Measurements from ENCODE around the gene S1PR1. TPM values are rescaled to one million over a fixed set of nuclear protein-coding genes. Genes with fewer than 3 reads are reported as not detected.

The S1PR1 gene
- total and polyA plus RNA-seq, 2 donors (not counting 3 experiments of a cell fraction or from before 2014, with no cell fraction given) = 137 to 387 TPM

DNA sequence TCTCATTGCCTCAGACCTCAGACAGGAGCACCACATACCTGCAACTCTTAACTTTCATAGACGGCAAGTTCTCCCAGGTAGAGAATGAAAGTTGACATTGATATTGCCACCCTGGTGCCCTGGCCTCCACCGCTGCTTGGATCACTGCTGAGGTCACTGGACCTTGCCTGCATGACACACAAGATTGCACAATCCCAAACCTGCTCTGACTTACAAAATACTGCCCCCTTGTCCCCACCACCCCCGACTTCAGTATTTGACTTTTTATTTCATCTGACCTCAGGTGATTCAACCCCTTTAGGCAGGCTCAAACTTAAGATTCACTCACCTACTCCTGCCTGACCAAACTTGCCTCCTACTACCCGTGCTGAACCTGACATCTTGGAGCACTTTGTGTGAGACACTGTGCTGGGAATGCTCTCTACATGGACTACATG lies 43.1 kb upstream of the S1PR1 start:
- no peak overlapping the region for H3K27ac ChIP-seq (ENCODE audit: insufficient read depth, low read depth, low read length)
- H3K9ac ChIP-seq (replicated peaks; ENCODE audit: extremely low read depth, insufficient read depth, low read length) = no peak overlapping the region
- H4K20me1 ChIP-seq (replicated peaks; ENCODE audit: control insufficient read depth, extremely low read depth, insufficient read depth, low read length) = no peaks in the 10 kb centered on the region
- intact Hi-C loops (cut with micrococcal nuclease) = no loop called here
- H2AFZ ChIP-seq (ENCODE audit: low read depth, low read length) = no peak overlapping the region
- dilution Hi-C loops (cut with MboI; ENCODE audit: extremely low pct_ligation_motif_present, low sequenced_read_pairs) = no loop called here
- CTCF ChIA-PET = interaction anchor here (0.8 to 2.3 kb wide), 2 partner anchors 11 to 18 kb away, joined by 4 to 6 read pairs; no protein-coding TSS in a partner anchor
- no peaks in the 10 kb centered on the region for H3K79me2 ChIP-seq (ENCODE audit: control insufficient read depth, insufficient read depth, low read length)
- no peaks in the 10 kb centered on the region for H3K9me3 ChIP-seq (replicated peaks; ENCODE audit: control insufficient read depth, insufficient read depth, low read length)
- no peaks in the 10 kb centered on the region for H3K27me3 ChIP-seq (ENCODE audit: control insufficient read depth in 2 of 2, insufficient read depth in 2 of 2, low read length in 2 of 2)
- FAIRE-seq = no peak
- TF ChIP-seq MYC (IDR thresholded peaks at IDR 0.05; ENCODE audit: low read depth, low read length) = no peak
- TF ChIP-seq POLR2AphosphoS5 (IDR thresholded peaks at IDR 0.05; ENCODE audit: insufficient read depth, low read depth, low read length) = no peak
- TF ChIP-seq POLR2A (IDR thresholded peaks at IDR 0.05; ENCODE audit: low read depth, low read length) = no peak
- TF ChIP-seq FOS (IDR thresholded peaks at IDR 0.05; ENCODE audit: borderline replicate concordance, insufficient read depth, low read length) = no peak
- no peak for TF ChIP-seq GATA2 (IDR thresholded peaks at IDR 0.05; ENCODE audit: insufficient read depth, insufficient read length, low read depth, low read length)
- TF ChIP-seq JUN (IDR thresholded peaks at IDR 0.05; ENCODE audit: borderline replicate concordance, insufficient read depth, insufficient read length, low read depth) = no peak
- TF ChIP-seq, protein P1, sequence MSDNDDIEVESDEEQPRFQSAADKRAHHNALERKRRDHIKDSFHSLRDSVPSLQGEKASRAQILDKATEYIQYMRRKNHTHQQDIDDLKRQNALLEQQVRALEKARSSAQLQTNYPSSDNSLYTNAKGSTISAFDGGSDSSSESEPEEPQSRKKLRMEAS (IDR thresholded peaks at IDR 0.05; ENCODE audit: insufficient read depth, insufficient read length) = no peak
- TF ChIP-seq, protein P2, sequence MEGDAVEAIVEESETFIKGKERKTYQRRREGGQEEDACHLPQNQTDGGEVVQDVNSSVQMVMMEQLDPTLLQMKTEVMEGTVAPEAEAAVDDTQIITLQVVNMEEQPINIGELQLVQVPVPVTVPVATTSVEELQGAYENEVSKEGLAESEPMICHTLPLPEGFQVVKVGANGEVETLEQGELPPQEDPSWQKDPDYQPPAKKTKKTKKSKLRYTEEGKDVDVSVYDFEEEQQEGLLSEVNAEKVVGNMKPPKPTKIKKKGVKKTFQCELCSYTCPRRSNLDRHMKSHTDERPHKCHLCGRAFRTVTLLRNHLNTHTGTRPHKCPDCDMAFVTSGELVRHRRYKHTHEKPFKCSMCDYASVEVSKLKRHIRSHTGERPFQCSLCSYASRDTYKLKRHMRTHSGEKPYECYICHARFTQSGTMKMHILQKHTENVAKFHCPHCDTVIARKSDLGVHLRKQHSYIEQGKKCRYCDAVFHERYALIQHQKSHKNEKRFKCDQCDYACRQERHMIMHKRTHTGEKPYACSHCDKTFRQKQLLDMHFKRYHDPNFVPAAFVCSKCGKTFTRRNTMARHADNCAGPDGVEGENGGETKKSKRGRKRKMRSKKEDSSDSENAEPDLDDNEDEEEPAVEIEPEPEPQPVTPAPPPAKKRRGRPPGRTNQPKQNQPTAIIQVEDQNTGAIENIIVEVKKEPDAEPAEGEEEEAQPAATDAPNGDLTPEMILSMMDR (IDR thresholded peaks at IDR 0.05; ENCODE audit: extremely low read depth in 1 of 2, insufficient read depth in 1 of 2, low read depth in 1 of 2, low read length in 2 of 2) = no peak
- no peaks in the 10 kb centered on the region for H3K36me3 ChIP-seq (ENCODE audit: control insufficient read depth in 2 of 2, extremely low read depth in 1 of 2, insufficient read depth in 2 of 2, low read length in 2 of 2)
- H3K4me3 ChIP-seq (replicated peaks in 1 of 3; ENCODE audit: insufficient read depth in 1 of 3, low read depth in 1 of 3, low read length in 3 of 3) = no peak overlapping the region
- H3K4me1 ChIP-seq (ENCODE audit: control insufficient read depth, extremely low read depth, insufficient read depth, low read length) = no peaks in the 10 kb centered on the region
- POLR2A ChIA-PET = no interaction called here
- H3K4me2 ChIP-seq (ENCODE audit: insufficient read depth, low read length) = no peak overlapping the region
- DNase-seq (ENCODE audit: low read depth, low spot score) = no peak
- no peaks in the 10 kb centered on the region for H3K9me1 ChIP-seq (replicated peaks; ENCODE audit: control insufficient read depth, extremely low read depth, insufficient read depth, low read length)
- BruUV-seq (replicated peaks) = no TSS peak

Measured in endothelial cell of umbilical vein (primary cell).